Endothelial cell (in vitro differentiated cells): ENCODE data around the gene P3H2. TPM values are rescaled to one million over a fixed set of nuclear protein-coding genes. Genes with fewer than 3 reads are reported as not detected.
A peak's percentile ranks its signal among the peaks of the same experiment; 100 is the strongest.

ENCODE experiments used
- DNase-seq: peaks from one replicate; pipeline ENCODE4 v3.0.0; 2021; ENCODE audit warnings: low spot score
- H3K27ac Mint-ChIP-seq: one replicate; pipeline ENCODE4 v1.8.0; 2021; ENCODE audit warnings: mixed read lengths, inconsistent platforms; ENCODE audit not compliant: unreplicated experiment
- H3K27me3 Mint-ChIP-seq: one replicate; pipeline ENCODE4 v1.8.0; 2021; ENCODE audit warnings: mild to moderate bottlenecking, moderate library complexity, mixed read lengths, inconsistent platforms; ENCODE audit not compliant: unreplicated experiment
- H3K36me3 Mint-ChIP-seq: one replicate; pipeline ENCODE4 v1.8.0; 2021; ENCODE audit warnings: mild to moderate bottlenecking, low read depth, mixed read lengths, inconsistent platforms; ENCODE audit not compliant: unreplicated experiment
- H3K4me1 Mint-ChIP-seq: one replicate; pipeline ENCODE4 v1.8.0; 2021; ENCODE audit warnings: mild to moderate bottlenecking, mixed read lengths, inconsistent platforms; ENCODE audit not compliant: unreplicated experiment
- H3K4me3 Mint-ChIP-seq: one replicate; pipeline ENCODE4 v1.8.0; 2021; ENCODE audit warnings: mild to moderate bottlenecking, mixed read lengths, inconsistent platforms; ENCODE audit not compliant: unreplicated experiment
- H3K9me3 Mint-ChIP-seq: one replicate; pipeline ENCODE4 v1.8.0; 2021; ENCODE audit warnings: mixed read lengths, inconsistent platforms; ENCODE audit not compliant: unreplicated experiment
- CTCF ChIP-seq: fragments of 200-600 bp; sonication (generic); IDR thresholded peaks from one replicate; pipeline ENCODE4 v1.5.0; 2021; ENCODE audit warnings: antibody characterized with exemption; ENCODE audit not compliant: unreplicated experiment
- total RNA-seq: library from RNA; stranded (reverse); fragmentation: NEBNext Ultra II Directional; extraction: Animal tissue kit (Norgen Biotek cat#: 25700); gene quantifications from one replicate; pipeline ENCODE4 v1.2.1, GENCODE V29; 2021; ENCODE audit not compliant: unreplicated experiment

Gene P3H2
- total RNA-seq, 1 donor from 2014 or later = 1.5 TPM

GRCh38 chr3:190036631-190037030 lies 84.1 kb downstream of the P3H2 start:
- H3K4me1 Mint-ChIP-seq = peaks cover 4% of the 10 kb centered on the region
- no peaks in the 10 kb centered on the region for H3K9me3 Mint-ChIP-seq
- H3K27me3 Mint-ChIP-seq = no peaks in the 10 kb centered on the region
- DNase-seq = no peak
- no peaks in the 10 kb centered on the region for H3K36me3 Mint-ChIP-seq
- TF ChIP-seq CTCF = no peak
- no peak overlapping the region for H3K4me3 Mint-ChIP-seq
- no peak overlapping the region for H3K27ac Mint-ChIP-seq

GRCh38 chr3:190034446-190034845 lies 86.3 kb downstream of the P3H2 start:
- no peak for TF ChIP-seq CTCF
- Mint-ChIP-seq H3K9me3 (no peaks in the 10 kb centered on the region), H3K4me1 (peaks cover 5% of the 10 kb centered on the region), H3K27ac (no peak overlapping the region), H3K36me3 (no peaks in the 10 kb centered on the region), H3K4me3 (no peak overlapping the region), H3K27me3 (no peaks in the 10 kb centered on the region)
- DNase-seq = no peak

GRCh38 chr3:190032923-190033322 lies 87.8 kb downstream of the P3H2 start:
- Mint-ChIP-seq H3K27ac (no peak overlapping the region), H3K4me3 (no peak overlapping the region), H3K4me1 (peaks cover 5% of the 10 kb centered on the region), H3K36me3 (no peaks in the 10 kb centered on the region), H3K27me3 (no peaks in the 10 kb centered on the region), H3K9me3 (no peaks in the 10 kb centered on the region)
- peak; percentile 6 for DNase-seq
- TF ChIP-seq CTCF = no peak

- no peaks in the 10 kb centered on the region for H3K9me3 Mint-ChIP-seq
- H3K4me3 Mint-ChIP-seq = no peak overlapping the region
- peaks cover 5% of the 10 kb centered on the region for H3K4me1 Mint-ChIP-seq
- no peaks in the 10 kb centered on the region for H3K36me3 Mint-ChIP-seq
- peak overlapping the region; percentile 74 for H3K27ac Mint-ChIP-seq
- no peaks in the 10 kb centered on the region for H3K27me3 Mint-ChIP-seq
- DNase-seq = no peak
- TF ChIP-seq CTCF = no peak
Measured at GRCh38 chr3:190031887-190032752, 88.6 kb downstream of the P3H2 start.

- TF ChIP-seq CTCF = no peak
- DNase-seq = no peak
- peaks cover 2% of the 10 kb centered on the region for H3K4me1 Mint-ChIP-seq
- H3K9me3 Mint-ChIP-seq = no peaks in the 10 kb centered on the region
- H3K27ac Mint-ChIP-seq = no peak overlapping the region
- no peak overlapping the region for H3K4me3 Mint-ChIP-seq
- no peaks in the 10 kb centered on the region for H3K27me3 Mint-ChIP-seq
- no peaks in the 10 kb centered on the region for H3K36me3 Mint-ChIP-seq
Measured at GRCh38 chr3:190027116-190027515, 93.6 kb downstream of the P3H2 start.
